Motor neuron (in vitro differentiated cells): ENCODE measurements around the gene DNAJB9. TPM values are rescaled to one million over a fixed set of nuclear protein-coding genes. Genes with fewer than 3 reads are reported as not detected.
A peak's percentile ranks its signal among the peaks of the same experiment; 100 is the strongest.

Experiments
- ATAC-seq, 8 experiments: fragments of 200-7000 bp; cut with Tn5 transposase; replicated peaks in 6 of 8; 2 replicates each; pipeline ENCODE4 v1.8.0; 2021; ENCODE audit warnings: mild to moderate bottlenecking in 8 of 8, moderate library complexity in 8 of 8
- H3K27ac ChIP-seq, 2 donors: fragments of 250-450 bp; sonication (Bioruptor Pico); 2 replicates each; pipeline ENCODE4 v1.9.0; 2021; ENCODE audit warnings: antibody characterized with exemption in 2 of 2, mild to moderate bottlenecking in 2 of 2, moderate library complexity in 1 of 2
- H3K4me1 ChIP-seq, 2 donors: fragments of 250-450 bp; sonication (Bioruptor Pico); replicated peaks in 1 of 2; 2 replicates each; pipeline ENCODE4 v1.6.1; 2021; ENCODE audit warnings: antibody characterized with exemption in 2 of 2, mild to moderate bottlenecking in 2 of 2, moderate library complexity in 1 of 2
- H3K4me3 ChIP-seq, 5 donors: fragments of 250-450 bp; sonication (Bioruptor Pico); 2 replicates each; pipeline ENCODE4 v1.9.0; 2021; ENCODE audit warnings: antibody characterized with exemption in 5 of 5, mild to moderate bottlenecking in 5 of 5, moderate library complexity in 4 of 5
- WGBS, 10 experiments: fragments of 450-650 bp; shearing (Covaris generic); methylation state at CpG; one replicate each; pipeline ENCODE4 v1.0.0; 2022; 5-methylcytosine and 5-hydroxymethylcytosine counted together
- in situ Hi-C, 9 experiments: fragments of 400-800 bp; cut with MboI; loops; one replicate each; pipeline ENCODE4 v1.15.0; 2021; ENCODE audit warnings: low sequenced_read_pairs in 9 of 9, low pct_unique_long_range_greater_than_20kb in 2 of 9; ENCODE audit not compliant: unreplicated experiment in 9 of 9
- total RNA-seq, 8 experiments: library from RNA; unstranded; fragments of 300-600 nt; gene quantifications; 2 replicates each; pipeline versions ENCODE4 v1.2.3 to v1.2.4, GENCODE V29; 2022

Gene DNAJB9
- total RNA-seq, 8 experiments from 2014 or later: 12.4 to 64.2 (median 33.1) TPM

GRCh38 chr7:108576116-108576515 is 6.4 kb downstream of the DNAJB9 start:
- 60 to 100% (median 85%) methylated on average over 1 of the region's 1 CpG; no CpG with 5 or more reads in 2 of the 10 experiments for WGBS, 10 experiments
- no peak overlapping the region for H3K27ac ChIP-seq
- peaks cover 4 to 8% of the 10 kb centered on the region in 2 donors for H3K4me1 ChIP-seq
- in situ Hi-C loops: no loop called here
- peak in 3 of 8 experiments; percentile 38 to 66 (median 63) for ATAC-seq
- no peak overlapping the region for H3K4me3 ChIP-seq

- no peak overlapping the region for H3K4me3 ChIP-seq
- H3K4me1 ChIP-seq: no peaks in the 10 kb centered on the region
- ATAC-seq: no peak
- in situ Hi-C loops: no loop called here
- no peak overlapping the region for H3K27ac ChIP-seq
- WGBS, 10 experiments: 60 to 100% (median 100%) methylated on average over 1 to 7 of the region's 7 CpGs; no CpG with 5 or more reads in 3 of the 10 experiments
These were observed 9.3 kb downstream of the DNAJB9 start for GRCh38 chr7:108578937-108579336.

GRCh38 chr7:108580298-108580697 is 10.6 kb downstream of the DNAJB9 start:
- ATAC-seq: peak in 3 of 8 experiments; percentile 12 to 40 (median 15)
- 60 to 100% (median 100%) methylated on average over 1 of the region's 6 CpGs; no CpG with 5 or more reads in 6 of the 10 experiments for WGBS, 10 experiments
- Histone ChIP-seq H3K4me1 (no peaks in the 10 kb centered on the region), H3K27ac (no peak overlapping the region), H3K4me3 (no peak overlapping the region)
- in situ Hi-C loops: no loop called here

- ATAC-seq: peak in 1 of 8 experiments; percentile 56
- Histone ChIP-seq H3K27ac (no peak overlapping the region), H3K4me3 (no peak overlapping the region), H3K4me1 (no peaks in the 10 kb centered on the region)
- WGBS, 10 experiments: 39 to 92% (median 67%) methylated on average over 1 to 4 of the region's 4 CpGs; no CpG with 5 or more reads in 1 of the 10 experiments
- in situ Hi-C loops: no loop called here
These were observed 12.2 kb downstream of the DNAJB9 start for GRCh38 chr7:108581655-108582491.

- no peak for ATAC-seq
- H3K4me3 ChIP-seq: no peak overlapping the region
These were observed 14.5 kb downstream of the DNAJB9 start for GRCh38 chr7:108584211-108584610.

GRCh38 chr7:108585843-108586242 is 16.2 kb downstream of the DNAJB9 start:
- Histone ChIP-seq H3K4me3 (no peak overlapping the region), H3K27ac (no peak overlapping the region), H3K4me1 (peaks cover 0 to 7% of the 10 kb centered on the region in 2 donors)
- in situ Hi-C loops: no loop called here
- ATAC-seq: no peak
- WGBS, 10 experiments: 44 to 100% (median 89%) methylated on average over 1 to 2 of the region's 2 CpGs; no CpG with 5 or more reads in 1 of the 10 experiments

More at GRCh38 chr7:108584211-108584610, 14.5 kb downstream of the DNAJB9 start:
- no peaks in the 10 kb centered on the region for H3K4me1 ChIP-seq
- H3K27ac ChIP-seq: no peak overlapping the region
- in situ Hi-C loops: no loop called here
- 0 to 100% (median 100%) methylated on average over 1 of the region's 1 CpG; no CpG with 5 or more reads in 5 of the 10 experiments for WGBS, 10 experiments

GRCh38 chr7:108586274-108586710 is 16.6 kb downstream of the DNAJB9 start:
- H3K27ac ChIP-seq: no peak overlapping the region
- in situ Hi-C loops: no loop called here
- H3K4me3 ChIP-seq: no peak overlapping the region
- WGBS, 10 experiments: 23 to 100% (median 72%) methylated on average over 1 to 3 of the region's 3 CpGs; no CpG with 5 or more reads in 1 of the 10 experiments
- ATAC-seq: no peak
- peaks cover 0 to 7% of the 10 kb centered on the region in 2 donors for H3K4me1 ChIP-seq

GRCh38 chr7:108589199-108589598 is 19.5 kb downstream of the DNAJB9 start:
- H3K4me3 ChIP-seq: no peak overlapping the region
- in situ Hi-C loops: no loop called here
- ATAC-seq: peak in 2 of 8 experiments; percentile 60 to 61
- peaks cover 0 to 12% of the 10 kb centered on the region in 2 donors for H3K4me1 ChIP-seq
- no peak overlapping the region for H3K27ac ChIP-seq

GRCh38 chr7:108589874-108590273 is 20.2 kb downstream of the DNAJB9 start:
- 11 to 50% (median 40%) methylated on average over 1 of the region's 1 CpG; no CpG with 5 or more reads in 5 of the 10 experiments for WGBS, 10 experiments
- ATAC-seq: peak in 4 of 8 experiments; percentile 23 to 67 (median 64)
- H3K4me1 ChIP-seq: peaks cover 0 to 12% of the 10 kb centered on the region in 2 donors
- in situ Hi-C loops: no loop called here
- H3K4me3 ChIP-seq: no peak overlapping the region
- H3K27ac ChIP-seq: no peak overlapping the region

- Histone ChIP-seq H3K27ac (no peak overlapping the region), H3K4me1 (peaks cover 0 to 12% of the 10 kb centered on the region in 2 donors), H3K4me3 (no peak overlapping the region)
- no peak for ATAC-seq
- in situ Hi-C loops: no loop called here
- 0 to 100% (median 83%) methylated on average over 1 to 2 of the region's 2 CpGs; no CpG with 5 or more reads in 3 of the 10 experiments for WGBS, 10 experiments
These were observed 20.9 kb downstream of the DNAJB9 start for GRCh38 chr7:108590606-108591005.

- no peak overlapping the region for H3K4me3 ChIP-seq
- in situ Hi-C loops: no loop called here
- peaks cover 2 to 14% of the 10 kb centered on the region in 2 donors for H3K4me1 ChIP-seq
- 0 to 79% (median 44%) methylated on average over 2 to 3 of the region's 3 CpGs; no CpG with 5 or more reads in 1 of the 10 experiments for WGBS, 10 experiments
- no peak overlapping the region for H3K27ac ChIP-seq
- ATAC-seq: peak; percentile 65 to 100 (median 84)
These were observed 23.1 kb downstream of the DNAJB9 start for GRCh38 chr7:108592646-108593201.

GRCh38 chr7:108596560-108596959 is 26.9 kb downstream of the DNAJB9 start:
- ATAC-seq: no peak
- in situ Hi-C loops: no loop called here
- WGBS, 10 experiments: 74 to 100% (median 99%) methylated on average over 1 to 4 of the region's 4 CpGs; no CpG with 5 or more reads in 2 of the 10 experiments
- Histone ChIP-seq H3K4me1 (peaks cover 22 to 26% of the 10 kb centered on the region in 2 donors), H3K27ac (no peak overlapping the region), H3K4me3 (no peak overlapping the region)

- in situ Hi-C loops: no loop called here
- ATAC-seq: peak in 6 of 8 experiments; percentile 37 to 87 (median 50)
- 0 to 78% (median 21%) methylated on average over 1 to 2 of the region's 2 CpGs; no CpG with 5 or more reads in 2 of the 10 experiments for WGBS, 10 experiments
These were observed 28.5 kb downstream of the DNAJB9 start for GRCh38 chr7:108598153-108598552.

More at GRCh38 chr7:108598153-108598552, 28.5 kb downstream of the DNAJB9 start:
- no peak overlapping the region for H3K27ac ChIP-seq
- no peak overlapping the region for H3K4me3 ChIP-seq
- H3K4me1 ChIP-seq: peaks cover 22 to 23% of the 10 kb centered on the region in 2 donors
